GM06990 (cell line): ENCODE data around the gene OR10D3.

ENCODE experiments used
- DNase-seq: peaks from one replicate; pipeline ENCODE4 v3.0.0-alpha.2; 2011; ENCODE audit not compliant: insufficient read length; ENCODE audit errors: extremely low read depth
- H3K27me3 ChIP-seq: replicated peaks from 2 replicates; pipeline ENCODE4 v1.6.0; 2011; ENCODE audit warnings: low read length; ENCODE audit not compliant: control insufficient read depth, insufficient read depth
- H3K36me3 ChIP-seq: 2 replicates; pipeline ENCODE4 v1.5.1; 2011; ENCODE audit warnings: low read length; ENCODE audit not compliant: control insufficient read depth, insufficient read depth
- H3K4me3 ChIP-seq: replicated peaks from 2 replicates; pipeline ENCODE4 v1.5.1; 2011; ENCODE audit warnings: low read depth, mild to moderate bottlenecking, control low read depth, low read length
- CTCF ChIP-seq: IDR thresholded peaks from 2 replicates; pipeline ENCODE4 v1.5.1; 2011; ENCODE audit warnings: low read length, control low read depth, mild to moderate bottlenecking, inconsistent platforms; ENCODE audit not compliant: insufficient read depth, poor library complexity, severe bottlenecking

The OR10D3 gene

GRCh38 chr11:124198897-124199296, 15.8 kb downstream of the OR10D3 start:
- Histone ChIP-seq H3K27me3 (peaks cover 1% of the 10 kb centered on the region), H3K36me3 (no peaks in the 10 kb centered on the region), H3K4me3 (no peak overlapping the region)
- TF ChIP-seq CTCF, result no peak
- no peak for DNase-seq

- no peaks in the 10 kb centered on the region for H3K36me3 ChIP-seq
- DNase-seq, result no peak
- no peak overlapping the region for H3K4me3 ChIP-seq
- H3K27me3 ChIP-seq, result peaks cover 1% of the 10 kb centered on the region
- TF ChIP-seq CTCF, result no peak
Observed at GRCh38 chr11:124199702-124200101, 16.6 kb downstream of the OR10D3 start.

- H3K36me3 ChIP-seq, result no peaks in the 10 kb centered on the region
- DNase-seq, result no peak
- H3K27me3 ChIP-seq, result no peaks in the 10 kb centered on the region
- TF ChIP-seq CTCF, result no peak
- no peak overlapping the region for H3K4me3 ChIP-seq
Observed at GRCh38 chr11:124200671-124201070, 17.5 kb downstream of the OR10D3 start.

GRCh38 chr11:124202951-124203350, 19.8 kb downstream of the OR10D3 start:
- Histone ChIP-seq H3K36me3 (no peaks in the 10 kb centered on the region), H3K4me3 (no peak overlapping the region), H3K27me3 (no peaks in the 10 kb centered on the region)
- DNase-seq, result no peak
- no peak for TF ChIP-seq CTCF

- Histone ChIP-seq H3K27me3 (no peaks in the 10 kb centered on the region), H3K36me3 (no peaks in the 10 kb centered on the region), H3K4me3 (no peak overlapping the region)
- TF ChIP-seq CTCF, result no peak
- DNase-seq, result no peak
Observed at GRCh38 chr11:124204008-124204407, 20.9 kb downstream of the OR10D3 start.

- Histone ChIP-seq H3K4me3 (no peak overlapping the region), H3K36me3 (no peaks in the 10 kb centered on the region), H3K27me3 (no peaks in the 10 kb centered on the region)
- DNase-seq, result no peak
- no peak for TF ChIP-seq CTCF
Observed at GRCh38 chr11:124207102-124207792, 24.1 kb downstream of the OR10D3 start.
